Lung (tissue), 12 donors: ENCODE measurements around the gene GBE1. TPM values are rescaled to one million over a fixed set of nuclear protein-coding genes. Genes with fewer than 3 reads are reported as not detected.

Experiments used
- ATAC-seq: fragments of 200-7000 bp; cut with Tn5 transposase; one replicate; pipeline ENCODE4 v1.9.1; 2020; ENCODE audit warnings: moderate number of reproducible peaks; ENCODE audit not compliant: insufficient read depth, low FRiP score
- DNase-seq, 3 donors: peaks; one replicate each; pipeline ENCODE4 v3.0.0-alpha.2; 2013 to 2017
- H3K27ac ChIP-seq, 2 donors: one replicate each; pipeline ENCODE4 v1.5.1; 2013; ENCODE audit warnings: mild to moderate bottlenecking in 2 of 2, moderate library complexity in 2 of 2, control low read depth in 1 of 2, inconsistent platforms in 1 of 2, low read depth in 1 of 2, low read length in 1 of 2
- H3K27me3 ChIP-seq, 3 donors: one replicate each; pipeline ENCODE4 v1.5.1; 2013; ENCODE audit warnings: low read length in 2 of 3; ENCODE audit not compliant: control insufficient read depth in 3 of 3, insufficient read depth in 3 of 3
- H3K36me3 ChIP-seq, 4 donors: one replicate each; pipeline ENCODE4 v1.5.1; 2013; ENCODE audit warnings: low read length in 4 of 4, mild to moderate bottlenecking in 1 of 4, moderate library complexity in 1 of 4; ENCODE audit not compliant: control insufficient read depth in 4 of 4, insufficient read depth in 4 of 4
- H3K4me1 ChIP-seq, 5 donors: one replicate each; pipeline ENCODE4 v1.5.1; 2013; ENCODE audit warnings: low read length in 5 of 5, mild to moderate bottlenecking in 2 of 5, moderate library complexity in 1 of 5; ENCODE audit not compliant: control insufficient read depth in 5 of 5, insufficient read depth in 5 of 5
- H3K4me3 ChIP-seq: one replicate; pipeline ENCODE4 v1.5.1; 2013; ENCODE audit warnings: mild to moderate bottlenecking, control low read depth, moderate library complexity
- H3K9ac ChIP-seq, 2 donors: one replicate each; pipeline ENCODE4 v1.5.1; 2013; ENCODE audit warnings: low read length in 2 of 2, control low read depth in 1 of 2; ENCODE audit not compliant: insufficient read depth in 1 of 2
- H3K9me3 ChIP-seq, 4 donors: one replicate each; pipeline ENCODE4 v1.5.1; 2013; ENCODE audit warnings: low read length in 3 of 4, mild to moderate bottlenecking in 1 of 4, moderate library complexity in 1 of 4; ENCODE audit not compliant: control insufficient read depth in 4 of 4, insufficient read depth in 3 of 4
- WGBS, 2 donors: extraction: QIAGEN DNeasy Blood & Tissue Kit; methylation state at CpG; one replicate each; pipeline ENCODE4 v1.1.7; 2013; 5-methylcytosine and 5-hydroxymethylcytosine counted together
- polyA plus RNA-seq, 2 donors: library from polyadenylated mRNA; stranded (reverse); fragments of 200-250 nt; gene quantifications; one replicate each; pipeline ENCODE4 v1.2.1, GENCODE V29; 2013
- total RNA-seq, 2 donors: library from RNA; depleted of rRNA in 1 of 2; stranded (reverse); fragments of >200 nt in 1 of 2; gene quantifications; one replicate each; pipeline ENCODE4 v1.2.1, GENCODE V29; 2014 to 2021
- TF ChIP-seq, protein P1 (sequence below): IDR thresholded peaks from 2 replicates; pipeline ENCODE4 v1.5.1; 2012; ENCODE audit warnings: mild to moderate bottlenecking; ENCODE audit errors: control extremely low read depth, extremely low read depth
- donor health status: control.
- donor health status: control.
- donor health status: Bipolar disorder and iron deficiency.
- donor health status: healthy.
- donor health status: DM: yes; HTN: yes; CAD: no.

Gene GBE1
- total and polyA plus RNA-seq, 4 donors, result 10.5 to 39.1 (median 31.6) TPM

DNA sequence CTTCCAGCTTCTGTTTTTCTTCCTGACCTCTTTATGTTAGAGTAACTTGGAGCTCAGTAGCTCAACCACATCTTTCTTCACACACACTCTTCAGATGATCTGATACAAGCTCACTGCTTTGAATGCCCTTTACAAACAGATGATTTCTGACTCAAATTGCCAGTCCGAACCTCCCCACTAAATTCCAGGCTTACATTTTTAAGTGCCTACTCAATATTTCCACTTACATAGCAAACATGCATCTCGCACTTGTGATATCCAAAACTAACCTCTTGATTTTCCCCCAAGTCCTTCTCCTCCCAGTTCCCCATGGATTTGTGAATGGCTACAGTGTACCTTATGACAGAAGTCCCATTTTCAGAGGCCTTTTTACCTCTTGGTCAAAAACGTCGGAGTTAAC lies 139.1 kb downstream of the GBE1 start:
- no peaks in the 10 kb centered on the region for H3K27me3 ChIP-seq
- WGBS, 2 donors, result 76 to 84% methylated on average over 4 of the region's 4 CpGs

DNA sequence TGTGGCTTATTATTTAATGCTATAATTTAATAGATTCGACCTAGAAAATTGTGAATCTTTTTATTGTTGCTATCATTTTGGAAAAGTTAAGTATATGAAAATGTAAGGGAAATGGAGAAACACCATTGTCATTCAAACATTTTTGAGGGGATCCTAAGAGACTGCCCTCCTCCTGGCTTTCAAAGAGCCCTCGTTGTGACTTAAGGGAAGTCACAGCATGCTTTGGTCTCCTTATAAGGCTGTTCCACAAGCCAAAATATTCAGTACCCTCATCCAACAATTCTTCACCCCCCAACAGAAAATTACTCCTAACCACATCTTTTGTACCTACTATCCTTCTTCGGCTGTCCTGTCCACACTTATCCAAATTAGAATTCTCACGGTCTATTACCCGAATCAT lies 140.2 kb downstream of the GBE1 start:
- 91 to 97% methylated on average over 5 of the region's 5 CpGs for WGBS, 2 donors
- TF ChIP-seq, protein P1, sequence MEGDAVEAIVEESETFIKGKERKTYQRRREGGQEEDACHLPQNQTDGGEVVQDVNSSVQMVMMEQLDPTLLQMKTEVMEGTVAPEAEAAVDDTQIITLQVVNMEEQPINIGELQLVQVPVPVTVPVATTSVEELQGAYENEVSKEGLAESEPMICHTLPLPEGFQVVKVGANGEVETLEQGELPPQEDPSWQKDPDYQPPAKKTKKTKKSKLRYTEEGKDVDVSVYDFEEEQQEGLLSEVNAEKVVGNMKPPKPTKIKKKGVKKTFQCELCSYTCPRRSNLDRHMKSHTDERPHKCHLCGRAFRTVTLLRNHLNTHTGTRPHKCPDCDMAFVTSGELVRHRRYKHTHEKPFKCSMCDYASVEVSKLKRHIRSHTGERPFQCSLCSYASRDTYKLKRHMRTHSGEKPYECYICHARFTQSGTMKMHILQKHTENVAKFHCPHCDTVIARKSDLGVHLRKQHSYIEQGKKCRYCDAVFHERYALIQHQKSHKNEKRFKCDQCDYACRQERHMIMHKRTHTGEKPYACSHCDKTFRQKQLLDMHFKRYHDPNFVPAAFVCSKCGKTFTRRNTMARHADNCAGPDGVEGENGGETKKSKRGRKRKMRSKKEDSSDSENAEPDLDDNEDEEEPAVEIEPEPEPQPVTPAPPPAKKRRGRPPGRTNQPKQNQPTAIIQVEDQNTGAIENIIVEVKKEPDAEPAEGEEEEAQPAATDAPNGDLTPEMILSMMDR, result no peak
- H3K27me3 ChIP-seq, result no peaks in the 10 kb centered on the region
- H3K36me3 ChIP-seq, result peaks cover 0 to 8% (median 0%) of the 10 kb centered on the region in 4 donors
- ATAC-seq, result no peak
- no peak overlapping the region for H3K27ac ChIP-seq
- H3K9ac ChIP-seq, result no peak overlapping the region
- H3K4me3 ChIP-seq, result no peak overlapping the region
- H3K9me3 ChIP-seq, result no peaks in the 10 kb centered on the region
- peaks cover 0 to under 1% (median 0%) of the 10 kb centered on the region in 5 donors for H3K4me1 ChIP-seq
- DNase-seq, result no peak

More for the DNA sequence above, 139.1 kb downstream of the GBE1 start:
- H3K9me3 ChIP-seq, result no peaks in the 10 kb centered on the region
- TF ChIP-seq, protein P1, result no peak
- DNase-seq (no peak), ATAC-seq (no peak)
- H3K27ac ChIP-seq, result no peak overlapping the region
- H3K4me1 ChIP-seq, result peaks cover 0 to 2% (median 0%) of the 10 kb centered on the region in 5 donors
- no peak overlapping the region for H3K4me3 ChIP-seq
- peaks cover 0 to 8% (median 0%) of the 10 kb centered on the region in 4 donors for H3K36me3 ChIP-seq
- H3K9ac ChIP-seq, result no peak overlapping the region

DNA sequence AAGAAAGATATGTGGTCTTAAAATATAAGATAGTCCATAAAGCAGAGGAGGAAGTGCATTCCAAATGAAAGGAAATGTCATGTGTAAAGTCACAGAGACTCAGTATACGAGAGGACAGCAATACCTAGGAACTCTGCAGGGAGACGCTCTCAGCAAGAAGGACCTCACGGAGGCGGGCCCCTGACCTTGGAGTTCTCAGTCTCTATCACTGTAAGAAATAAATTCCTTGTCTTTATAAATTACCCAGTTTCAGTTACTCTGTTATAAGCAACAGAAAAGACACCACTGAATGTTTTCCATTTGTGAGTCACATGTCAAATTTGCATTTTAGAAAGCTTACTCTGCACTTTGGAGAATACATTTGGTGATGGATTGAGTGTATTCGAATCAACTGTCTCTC lies 140.6 kb downstream of the GBE1 start:
- Histone ChIP-seq H3K36me3 (peaks cover 0 to 8% (median 0%) of the 10 kb centered on the region in 4 donors), H3K27me3 (no peaks in the 10 kb centered on the region), H3K9me3 (no peaks in the 10 kb centered on the region), H3K4me1 (no peaks in the 10 kb centered on the region), H3K9ac (no peak overlapping the region), H3K4me3 (no peak overlapping the region), H3K27ac (no peak overlapping the region)
- 94 to 96% methylated on average over 5 of the region's 5 CpGs for WGBS, 2 donors
- ATAC-seq (no peak), DNase-seq (no peak)
- TF ChIP-seq, protein P1, result no peak

DNA sequence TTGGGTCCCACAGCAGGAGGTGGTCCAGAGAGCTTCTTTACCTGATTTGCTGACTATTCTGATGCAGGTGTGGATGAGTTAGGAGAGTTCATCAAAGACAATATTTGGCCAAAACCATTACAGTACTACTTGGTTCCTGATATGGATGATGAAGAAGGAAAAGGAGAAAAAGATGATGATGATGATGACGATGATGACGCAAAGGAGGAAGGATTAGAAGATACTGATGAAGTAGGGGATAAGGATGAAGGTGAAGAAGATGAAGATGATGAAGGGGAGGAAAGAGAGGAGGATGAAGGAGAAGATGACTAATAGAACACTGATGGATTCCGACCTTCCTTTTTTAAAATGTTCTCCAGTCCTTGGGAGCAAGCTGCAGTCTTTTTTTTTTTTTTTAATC lies 148.7 kb downstream of the GBE1 start:
- Histone ChIP-seq H3K27me3 (no peaks in the 10 kb centered on the region), H3K27ac (no peak overlapping the region), H3K4me1 (peaks cover 0 to 2% (median 0%) of the 10 kb centered on the region in 5 donors), H3K9me3 (no peaks in the 10 kb centered on the region), H3K4me3 (no peak overlapping the region), H3K9ac (no peak overlapping the region), H3K36me3 (peaks cover 0 to 5% (median 0%) of the 10 kb centered on the region in 4 donors)
- TF ChIP-seq, protein P1, result no peak
- DNase-seq (no peak), ATAC-seq (no peak)
- WGBS, 2 donors, result 97 to 100% methylated on average over 3 of the region's 3 CpGs
